Fibroblast of lung (primary cell): ENCODE data around the gene TOX4. TPM values are rescaled to one million over a fixed set of nuclear protein-coding genes. Genes with fewer than 3 reads are reported as not detected.

ENCODE experiments used
- DNase-seq, 2 donors: peaks; one replicate each; pipeline versions ENCODE4 v3.0.0 to v3.0.0-alpha.2; 2010; ENCODE audit warnings: low read depth in 2 of 2
- H2AFZ ChIP-seq: 2 replicates; pipeline ENCODE4 v1.5.1; 2012; ENCODE audit warnings: low read length, control low read depth, inconsistent platforms
- H3K27ac ChIP-seq: 2 replicates; pipeline ENCODE4 v1.5.1; 2011; ENCODE audit warnings: low read length, control low read depth; ENCODE audit not compliant: insufficient read depth
- H3K27me3 ChIP-seq: 2 replicates; pipeline ENCODE4 v1.5.1; 2011; ENCODE audit warnings: mild to moderate bottlenecking, low read length; ENCODE audit not compliant: control insufficient read depth, insufficient read depth
- H3K36me3 ChIP-seq: 2 replicates; pipeline ENCODE4 v1.5.1; 2011; ENCODE audit warnings: low read length; ENCODE audit not compliant: control insufficient read depth, insufficient read depth
- H3K4me1 ChIP-seq: 2 replicates; pipeline ENCODE4 v1.5.1; 2011; ENCODE audit warnings: low read length; ENCODE audit not compliant: control insufficient read depth, insufficient read depth; ENCODE audit errors: extremely low read depth
- H3K4me2 ChIP-seq: 2 replicates; pipeline ENCODE4 v1.5.1; 2011; ENCODE audit warnings: low read length, control low read depth; ENCODE audit not compliant: insufficient read depth; ENCODE audit errors: extremely low read depth
- H3K4me3 ChIP-seq, 4 experiments: fragments of 200-600 bp in 1 of 4; sonication (generic) in 1 of 4; replicated peaks in 1 of 4; 2 replicates each; pipeline ENCODE4 v1.5.1; 2011 to 2016; ENCODE audit warnings: low read length in 4 of 4, low read depth in 3 of 4, mild to moderate bottlenecking in 3 of 4, control low read depth in 2 of 4, inconsistent platforms in 1 of 4, mixed read lengths in 1 of 4; ENCODE audit not compliant: insufficient read depth in 1 of 4; ENCODE audit errors: control extremely low read depth in 1 of 4
- H3K79me2 ChIP-seq: 2 replicates; pipeline ENCODE4 v1.5.1; 2012; ENCODE audit warnings: mild to moderate bottlenecking, low read length, inconsistent platforms; ENCODE audit not compliant: control insufficient read depth, insufficient read depth
- H3K9ac ChIP-seq: 2 replicates; pipeline ENCODE4 v1.5.1; 2011; ENCODE audit warnings: mild to moderate bottlenecking, low read length, control low read depth; ENCODE audit not compliant: insufficient read depth
- H3K9me3 ChIP-seq: 2 replicates; pipeline ENCODE4 v1.5.1; 2012; ENCODE audit warnings: low read depth, low read length; ENCODE audit not compliant: control insufficient read depth, insufficient read depth
- H4K20me1 ChIP-seq: 2 replicates; pipeline ENCODE4 v1.5.1; 2011; ENCODE audit warnings: low read length; ENCODE audit not compliant: control insufficient read depth, insufficient read depth; ENCODE audit errors: extremely low read depth
- CTCF ChIP-seq, 2 donors: IDR thresholded peaks in 1 of 2; conservative IDR thresholded peaks in 1 of 2; 1 replicate in 1 of 2; 2 replicates in 1 of 2; pipeline ENCODE4 v1.5.1; 2011 to 2012; ENCODE audit warnings: low read length in 2 of 2, control low read depth in 1 of 2, inconsistent platforms in 1 of 2, low read depth in 1 of 2, mild to moderate bottlenecking in 1 of 2
- EZH2 ChIP-seq: IDR thresholded peaks from 2 replicates; pipeline ENCODE4 v1.5.1; 2012; ENCODE audit warnings: low read length, control low read depth, mild to moderate bottlenecking; ENCODE audit errors: missing control alignments
- polyA plus RNA-seq, 2 donors: library from polyadenylated mRNA; depleted of rRNA in 1 of 2; stranded (reverse) in 1 of 2; unstranded in 1 of 2; fragments of >200 nt; gene quantifications; 2 replicates each; pipeline ENCODE4 v1.2.1, GENCODE V29; 2011 to 2012; ENCODE audit warnings: missing spikeins in 1 of 2
- total RNA-seq: library from RNA; depleted of rRNA; stranded (reverse); fragments of >200 nt; gene quantifications from 2 replicates; pipeline ENCODE4 v1.2.1, GENCODE V29; 2014

The TOX4 gene
- total and polyA plus RNA-seq, 2 donors (not counting 1 experiment from before 2014, with no cell fraction given): 30.6 to 86.1 TPM

- H3K36me3 ChIP-seq: no peaks in the 10 kb centered on the region
- H3K4me3 ChIP-seq: peak within 1 kb of the TSS; percentile 75 to 97 (median 86)
- no peaks in the 10 kb centered on the region for H4K20me1 ChIP-seq
- H3K9ac ChIP-seq: peak within 1 kb of the TSS; percentile 75
- peak within 1 kb of the TSS; percentile 100 for H2AFZ ChIP-seq
- H3K27me3 ChIP-seq: no peaks in the 10 kb centered on the region
- TF ChIP-seq EZH2 (no peak), CTCF (conservative IDR thresholded peaks at IDR 0.05 in 1 of 2, IDR thresholded peaks at IDR 0.05 in 1 of 2; ENCODE audit: low read depth in 1 of 2, low read length in 2 of 2) (peak; percentile 36 to 56)
- DNase-seq: peak; percentile 100
- H3K27ac ChIP-seq: peak within 1 kb of the TSS; percentile 96
- no peaks in the 10 kb centered on the region for H3K4me1 ChIP-seq
- H3K79me2 ChIP-seq: peaks cover 40% of the 10 kb centered on the region
- H3K4me2 ChIP-seq: peak within 1 kb of the TSS; percentile 98
- H3K9me3 ChIP-seq: no peaks in the 10 kb centered on the region
Observed at GRCh38 chr14:21455912-21456667, 20.9 kb upstream of the TOX4 start, which contains the start of gene CHD8. TSS of gene CHD8 (minus strand) at chr14:21456123. CDS start at chr14:21431643, 24,480 bp downstream.

DNA sequence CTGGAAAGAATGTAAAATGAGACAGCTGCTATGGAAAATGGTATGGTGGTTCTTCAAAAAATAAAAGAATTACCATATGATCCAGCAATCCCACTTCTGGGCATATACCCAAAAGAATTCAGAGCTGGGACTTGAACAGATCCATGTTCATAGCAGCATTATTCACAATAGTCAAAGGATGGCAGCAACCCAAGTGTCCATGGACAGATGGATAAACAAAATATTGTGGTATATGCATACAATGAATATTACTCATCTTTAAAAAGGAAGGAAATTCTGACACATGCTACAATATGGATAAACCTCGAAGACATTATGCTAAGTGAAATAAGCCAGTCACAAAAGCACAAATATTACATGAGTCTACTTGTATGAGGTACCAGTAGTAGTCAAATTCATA, 9.4 kb upstream of the TOX4 start:
- Histone ChIP-seq H3K4me3 (no peak overlapping the region), H3K4me2 (no peak overlapping the region), H3K9ac (no peak overlapping the region), H4K20me1 (no peaks in the 10 kb centered on the region), H3K4me1 (peaks cover 4% of the 10 kb centered on the region), H2AFZ (no peak overlapping the region), H3K36me3 (no peaks in the 10 kb centered on the region), H3K9me3 (no peaks in the 10 kb centered on the region), H3K79me2 (no peaks in the 10 kb centered on the region), H3K27me3 (no peaks in the 10 kb centered on the region), H3K27ac (peak overlapping the region; percentile 31)
- no peak for TF ChIP-seq CTCF (conservative IDR thresholded peaks at IDR 0.05 in 1 of 2, IDR thresholded peaks at IDR 0.05 in 1 of 2; ENCODE audit: low read depth in 1 of 2, low read length in 2 of 2)
- no peak for TF ChIP-seq EZH2
- peak; percentile 83 to 97 for DNase-seq

DNA sequence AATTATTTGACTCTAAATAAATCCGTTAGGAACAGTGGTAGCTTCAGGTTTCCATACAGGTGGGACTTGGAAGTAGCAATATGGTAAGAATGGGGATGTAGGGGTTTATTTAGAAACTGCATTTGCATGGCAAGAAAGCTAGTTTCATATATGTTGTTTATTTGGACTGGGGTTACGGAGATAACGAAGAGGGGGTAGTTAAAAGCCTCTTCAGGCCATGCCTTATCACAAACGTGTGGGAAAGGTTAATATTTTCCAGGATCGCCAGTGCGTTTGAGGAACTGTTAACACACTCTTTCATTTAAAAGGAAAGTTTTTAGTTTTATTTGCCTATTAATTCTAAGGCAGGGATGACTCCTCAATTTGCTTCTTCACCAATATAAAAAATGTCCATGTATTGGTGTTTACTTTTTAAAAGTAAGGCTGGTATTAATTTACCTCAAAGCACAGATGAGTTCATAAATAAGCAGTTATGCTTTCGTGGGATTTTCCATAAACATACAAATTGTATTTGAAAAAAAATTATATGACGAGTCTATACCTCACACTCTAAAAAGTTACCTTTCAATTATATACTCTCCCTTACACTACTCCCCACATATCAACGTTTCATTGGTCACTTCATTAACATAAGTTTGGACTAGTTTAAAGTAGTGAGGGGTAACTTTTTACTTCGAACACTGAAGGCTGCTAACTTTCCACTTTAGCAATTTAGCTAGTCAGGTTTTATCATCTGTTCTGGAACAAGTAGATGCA, 1.1 kb upstream of the TOX4 start:
- peak overlapping the region; percentile 69 for H3K27ac ChIP-seq
- H3K4me2 ChIP-seq: peak overlapping the region; percentile 84
- H3K27me3 ChIP-seq: no peaks in the 10 kb centered on the region
- no peak for TF ChIP-seq CTCF (conservative IDR thresholded peaks at IDR 0.05 in 1 of 2, IDR thresholded peaks at IDR 0.05 in 1 of 2; ENCODE audit: low read depth in 1 of 2, low read length in 2 of 2)
- no peak for TF ChIP-seq EZH2
- no peaks in the 10 kb centered on the region for H3K36me3 ChIP-seq
- no peaks in the 10 kb centered on the region for H3K9me3 ChIP-seq
- no peak for DNase-seq
- H3K9ac ChIP-seq: peak overlapping the region; percentile 60
- H3K4me3 ChIP-seq: peak overlapping the region; percentile 84 to 94 (median 89)
- no peaks in the 10 kb centered on the region for H3K4me1 ChIP-seq
- no peaks in the 10 kb centered on the region for H4K20me1 ChIP-seq
- peaks cover 35% of the 10 kb centered on the region for H3K79me2 ChIP-seq
- H2AFZ ChIP-seq: peak overlapping the region; percentile 90
